SK-N-SH (cell line): ENCODE measurements around the gene RGS14.

Experiments
- CHD2 ChIP-seq: fragments of 150-350 bp; IDR thresholded peaks from 2 replicates; pipeline ENCODE4 v1.6.1; 2018; ENCODE audit warnings: low read length; ENCODE audit not compliant: partially characterized antibody
- CTCF ChIP-seq: fragments of 200-600 bp; sonication (generic); IDR thresholded peaks from 2 replicates; pipeline ENCODE4 v1.6.1; 2017; ENCODE audit warnings: antibody characterized with exemption, mild to moderate bottlenecking, moderate library complexity
- GATA2 ChIP-seq: sonication (generic); formaldehyde crosslinking; IDR thresholded peaks from 2 replicates; pipeline ENCODE4 v1.5.0; 2020; ENCODE audit warnings: mild to moderate bottlenecking, missing genetic modification reagents
- POLR2AphosphoS5 ChIP-seq: IDR thresholded peaks from 2 replicates; pipeline ENCODE4 v1.6.1; 2012; ENCODE audit warnings: low read depth, low read length
- REST ChIP-seq: IDR thresholded peaks from 2 replicates; pipeline ENCODE4 v1.6.1; 2012; ENCODE audit warnings: mild to moderate bottlenecking, low read depth, low read length, moderate library complexity
- RXRA ChIP-seq: IDR thresholded peaks from 2 replicates; pipeline ENCODE4 v1.4.0; 2012; ENCODE audit warnings: low read depth, mild to moderate bottlenecking, borderline replicate concordance
- SMC3 ChIP-seq: IDR thresholded peaks from 2 replicates; pipeline ENCODE4 v1.6.1; 2012; ENCODE audit warnings: low read depth, low read length, improper control_type of control experiment
- USF2 ChIP-seq: fragments of 150-350 bp; IDR thresholded peaks from 2 replicates; pipeline ENCODE4 v1.6.1; 2017; ENCODE audit warnings: antibody characterized with exemption, low read length, low read depth, borderline replicate concordance

GRCh38 chr5:177359860-177360259 lies 2.1 kb downstream of the RGS14 start:
- TF ChIP-seq CTCF = no peak
- no peak for TF ChIP-seq USF2
- no peak for TF ChIP-seq CHD2
- TF ChIP-seq RXRA = no peak
- TF ChIP-seq REST = no peak
- no peak for TF ChIP-seq POLR2AphosphoS5
- TF ChIP-seq SMC3 = no peak
- TF ChIP-seq GATA2 (CRISPR knock-in tag) = no peak
